Measurements from ENCODE around the gene PPHLN1.

DNA sequence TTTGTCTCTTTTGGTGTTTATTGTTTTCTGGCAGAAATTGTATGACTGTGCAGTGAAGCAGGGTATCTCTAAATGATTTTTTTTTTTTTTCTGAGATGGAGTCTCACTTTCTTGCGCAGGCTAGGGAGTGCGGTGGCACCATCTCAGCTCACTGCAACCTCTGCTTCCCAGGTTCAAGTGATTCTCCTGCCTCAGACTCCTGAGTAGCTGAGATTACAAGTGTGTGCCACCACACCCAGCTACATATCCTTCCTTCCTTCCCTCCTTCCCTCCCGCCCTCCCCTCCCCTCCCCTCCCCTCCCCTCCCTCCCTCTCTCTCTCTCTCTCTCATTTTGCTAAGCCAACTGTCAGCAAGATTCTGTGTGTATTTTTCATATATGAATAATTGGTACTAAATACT lies 94.4 kb downstream of the PPHLN1 start:
- TF ChIP-seq, protein P1, sequence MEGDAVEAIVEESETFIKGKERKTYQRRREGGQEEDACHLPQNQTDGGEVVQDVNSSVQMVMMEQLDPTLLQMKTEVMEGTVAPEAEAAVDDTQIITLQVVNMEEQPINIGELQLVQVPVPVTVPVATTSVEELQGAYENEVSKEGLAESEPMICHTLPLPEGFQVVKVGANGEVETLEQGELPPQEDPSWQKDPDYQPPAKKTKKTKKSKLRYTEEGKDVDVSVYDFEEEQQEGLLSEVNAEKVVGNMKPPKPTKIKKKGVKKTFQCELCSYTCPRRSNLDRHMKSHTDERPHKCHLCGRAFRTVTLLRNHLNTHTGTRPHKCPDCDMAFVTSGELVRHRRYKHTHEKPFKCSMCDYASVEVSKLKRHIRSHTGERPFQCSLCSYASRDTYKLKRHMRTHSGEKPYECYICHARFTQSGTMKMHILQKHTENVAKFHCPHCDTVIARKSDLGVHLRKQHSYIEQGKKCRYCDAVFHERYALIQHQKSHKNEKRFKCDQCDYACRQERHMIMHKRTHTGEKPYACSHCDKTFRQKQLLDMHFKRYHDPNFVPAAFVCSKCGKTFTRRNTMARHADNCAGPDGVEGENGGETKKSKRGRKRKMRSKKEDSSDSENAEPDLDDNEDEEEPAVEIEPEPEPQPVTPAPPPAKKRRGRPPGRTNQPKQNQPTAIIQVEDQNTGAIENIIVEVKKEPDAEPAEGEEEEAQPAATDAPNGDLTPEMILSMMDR (IDR thresholded peaks at IDR 0.05): no peak
- TF ChIP-seq POLR2A (IDR thresholded peaks at IDR 0.05) (no peak), EP300 (IDR thresholded peaks at IDR 0.05) (no peak), POLR2AphosphoS5 (IDR thresholded peaks at IDR 0.05) (no peak)
